DOHH2 (cell line): ENCODE data around the gene ARHGEF1.

Experiments used
- H3F3A ChIP-seq: fragments of 200-600 bp; sonication (generic), shearing (Covaris generic); 2 replicates; pipeline ENCODE4 v1.6.0; 2016; ENCODE audit warnings: antibody characterized with exemption, mild to moderate bottlenecking; ENCODE audit not compliant: control insufficient read depth, insufficient read depth
- H3K27ac ChIP-seq: fragments of 200-600 bp; sonication (generic); 2 replicates; pipeline ENCODE4 v1.5.1; 2014; ENCODE audit warnings: low read depth, mild to moderate bottlenecking, low read length, moderate library complexity
- H3K27me3 ChIP-seq: fragments of 200-600 bp; sonication (generic); 2 replicates; pipeline ENCODE4 v1.6.1; 2014; ENCODE audit warnings: mild to moderate bottlenecking, low read length, mixed read lengths; ENCODE audit not compliant: control insufficient read depth
- H3K36me3 ChIP-seq: fragments of 200-600 bp; sonication (generic); 2 replicates; pipeline ENCODE4 v1.6.1; 2014; ENCODE audit warnings: mild to moderate bottlenecking, low read length, moderate library complexity, mixed read lengths; ENCODE audit not compliant: control insufficient read depth
- H3K4me1 ChIP-seq: fragments of 200-600 bp; sonication (generic); 2 replicates; pipeline ENCODE4 v1.6.1; 2014; ENCODE audit warnings: mild to moderate bottlenecking, low read length, mixed read lengths; ENCODE audit not compliant: control insufficient read depth
- H3K4me2 ChIP-seq: fragments of 200-600 bp; sonication (generic); 2 replicates; pipeline ENCODE4 v1.6.0; 2014; ENCODE audit warnings: mild to moderate bottlenecking, low read length, moderate library complexity
- H3K4me3 ChIP-seq: fragments of 200-600 bp; sonication (generic); 2 replicates; pipeline ENCODE4 v1.5.1; 2014; ENCODE audit warnings: mild to moderate bottlenecking, low read length, mixed read lengths
- H3K79me2 ChIP-seq: fragments of 200-600 bp; sonication (generic); 2 replicates; pipeline ENCODE4 v1.6.1; 2014; ENCODE audit warnings: mild to moderate bottlenecking, low read length, mixed read lengths; ENCODE audit not compliant: control insufficient read depth
- H3K9me2 ChIP-seq: fragments of 200-600 bp; sonication (generic); replicated peaks from 2 replicates; pipeline ENCODE4 v1.6.1; 2014; ENCODE audit warnings: mild to moderate bottlenecking, low read length, mixed read lengths; ENCODE audit not compliant: control insufficient read depth
- H3K9me3 ChIP-seq: fragments of 200-600 bp; sonication (generic); 2 replicates; pipeline ENCODE4 v1.6.1; 2014; ENCODE audit warnings: antibody characterized with exemption, low read length, mixed read lengths; ENCODE audit not compliant: control insufficient read depth, insufficient read depth
- H4K20me1 ChIP-seq: fragments of 200-600 bp; sonication (generic); 2 replicates; pipeline ENCODE4 v1.6.0; 2014; ENCODE audit warnings: low read depth, mild to moderate bottlenecking, antibody characterized with exemption, low read length, moderate library complexity; ENCODE audit not compliant: control insufficient read depth, insufficient read depth
- CTCF ChIP-seq: fragments of 200-600 bp; sonication (generic); IDR thresholded peaks from one replicate; pipeline ENCODE4 v1.5.1; 2014; ENCODE audit warnings: antibody characterized with exemption, mild to moderate bottlenecking, low read depth, low read length; ENCODE audit not compliant: poor library complexity, severe bottlenecking
- EZH2phosphoT487 ChIP-seq: fragments of 200-600 bp; sonication (generic); IDR thresholded peaks from 2 replicates; pipeline ENCODE4 v1.6.1; 2017; ENCODE audit warnings: borderline replicate concordance, mild to moderate bottlenecking, antibody characterized with exemption, low read length, moderate library complexity, mixed read lengths

ARHGEF1 gene

GRCh38 chr19:41876847-41877832, 5.8 kb upstream of the ARHGEF1 start, which contains the start of gene CD79A:
CD79A (plus strand) TSS chr19:41877279; CDS start chr19:41877305, 26 bp downstream.
- Histone ChIP-seq H3K27me3 (no peaks in the 10 kb centered on the region; the same call in 1 of the 2 replicates), H3K4me3 (peak within 1 kb of the TSS; percentile 91), H3K36me3 (peaks cover 59% of the 10 kb centered on the region), H3F3A (peaks cover 70% of the 10 kb centered on the region), H3K9me3 (no peaks in the 10 kb centered on the region), H3K9me2 (no peaks in the 10 kb centered on the region), H3K4me1 (peaks cover 86% of the 10 kb centered on the region), H3K27ac (peak within 1 kb of the TSS; percentile 99), H3K4me2 (peak within 1 kb of the TSS; percentile 93), H3K79me2 (peaks cover 35% of the 10 kb centered on the region), H4K20me1 (no peaks in the 10 kb centered on the region)
- TF ChIP-seq EZH2phosphoT487 = no peak
- no peak for TF ChIP-seq CTCF

- Histone ChIP-seq H3K36me3 (peaks cover 59% of the 10 kb centered on the region), H3K4me2 (peak overlapping the region; percentile 93), H3K9me3 (no peaks in the 10 kb centered on the region), H3K27me3 (no peaks in the 10 kb centered on the region; the same call in 1 of the 2 replicates), H3K9me2 (no peaks in the 10 kb centered on the region), H3F3A (peaks cover 66% of the 10 kb centered on the region), H3K4me3 (peak overlapping the region; percentile 91), H3K4me1 (peaks cover 82% of the 10 kb centered on the region), H3K79me2 (peaks cover 36% of the 10 kb centered on the region), H3K27ac (peak overlapping the region; percentile 99), H4K20me1 (no peaks in the 10 kb centered on the region)
- TF ChIP-seq EZH2phosphoT487 (no peak), CTCF (peak; percentile 30)
Observed at GRCh38 chr19:41877916-41878905, 4.8 kb upstream of the ARHGEF1 start.

GRCh38 chr19:41879080-41879479, 3.9 kb upstream of the ARHGEF1 start:
- H3K27me3 ChIP-seq = no peaks in the 10 kb centered on the region; the same call in 1 of the 2 replicates
- no peaks in the 10 kb centered on the region for H3K9me2 ChIP-seq
- peaks cover 74% of the 10 kb centered on the region for H3K4me1 ChIP-seq
- H3K9me3 ChIP-seq = no peaks in the 10 kb centered on the region
- TF ChIP-seq EZH2phosphoT487 = no peak
- TF ChIP-seq CTCF = no peak
- H3F3A ChIP-seq = peaks cover 68% of the 10 kb centered on the region
- peak overlapping the region; percentile 99 for H3K27ac ChIP-seq
- peaks cover 44% of the 10 kb centered on the region for H3K79me2 ChIP-seq
- peak overlapping the region; percentile 91 for H3K4me3 ChIP-seq
- H4K20me1 ChIP-seq = no peaks in the 10 kb centered on the region
- peaks cover 63% of the 10 kb centered on the region for H3K36me3 ChIP-seq
- H3K4me2 ChIP-seq = peak overlapping the region; percentile 93
